Thyroid gland (tissue), 4 donors: ENCODE measurements around the gene DHRS4.

Experiments
- CTCF ChIP-seq, 6 experiments: fragments of 200-600 bp in 3 of 6; fragments of 450-650 bp in 3 of 6; sonication (generic) in 3 of 6; IDR thresholded peaks; one replicate each; pipeline ENCODE4 v1.5.1; 2016 to 2019; ENCODE audit warnings: antibody characterized with exemption in 6 of 6, mild to moderate bottlenecking in 2 of 6, inconsistent platforms in 1 of 6, moderate library complexity in 1 of 6
- POLR2A ChIP-seq, 2 donors: fragments of 450-650 bp; IDR thresholded peaks; one replicate each; pipeline ENCODE4 v1.6.1; 2017; ENCODE audit warnings: antibody characterized with exemption in 2 of 2, mild to moderate bottlenecking in 2 of 2, moderate library complexity in 1 of 2

- no peak for TF ChIP-seq POLR2A (IDR thresholded peaks at IDR 0.05)
- no peak for TF ChIP-seq CTCF (IDR thresholded peaks at IDR 0.05)
These were observed 19.8 kb upstream of the DHRS4 start for GRCh38 chr14:23933742-23934128.
